GM20431 (cell line): ENCODE measurements around the gene KCNG1.

Source experiments
- in situ Hi-C: fragments of 300-500 bp; cut with MseI, MboI; formaldehyde crosslinking; loops from one replicate; pipeline ENCODE4 v1.15.0; 2020; ENCODE audit warnings: low sequenced_read_pairs; ENCODE audit not compliant: unreplicated experiment

The KCNG1 gene

DNA sequence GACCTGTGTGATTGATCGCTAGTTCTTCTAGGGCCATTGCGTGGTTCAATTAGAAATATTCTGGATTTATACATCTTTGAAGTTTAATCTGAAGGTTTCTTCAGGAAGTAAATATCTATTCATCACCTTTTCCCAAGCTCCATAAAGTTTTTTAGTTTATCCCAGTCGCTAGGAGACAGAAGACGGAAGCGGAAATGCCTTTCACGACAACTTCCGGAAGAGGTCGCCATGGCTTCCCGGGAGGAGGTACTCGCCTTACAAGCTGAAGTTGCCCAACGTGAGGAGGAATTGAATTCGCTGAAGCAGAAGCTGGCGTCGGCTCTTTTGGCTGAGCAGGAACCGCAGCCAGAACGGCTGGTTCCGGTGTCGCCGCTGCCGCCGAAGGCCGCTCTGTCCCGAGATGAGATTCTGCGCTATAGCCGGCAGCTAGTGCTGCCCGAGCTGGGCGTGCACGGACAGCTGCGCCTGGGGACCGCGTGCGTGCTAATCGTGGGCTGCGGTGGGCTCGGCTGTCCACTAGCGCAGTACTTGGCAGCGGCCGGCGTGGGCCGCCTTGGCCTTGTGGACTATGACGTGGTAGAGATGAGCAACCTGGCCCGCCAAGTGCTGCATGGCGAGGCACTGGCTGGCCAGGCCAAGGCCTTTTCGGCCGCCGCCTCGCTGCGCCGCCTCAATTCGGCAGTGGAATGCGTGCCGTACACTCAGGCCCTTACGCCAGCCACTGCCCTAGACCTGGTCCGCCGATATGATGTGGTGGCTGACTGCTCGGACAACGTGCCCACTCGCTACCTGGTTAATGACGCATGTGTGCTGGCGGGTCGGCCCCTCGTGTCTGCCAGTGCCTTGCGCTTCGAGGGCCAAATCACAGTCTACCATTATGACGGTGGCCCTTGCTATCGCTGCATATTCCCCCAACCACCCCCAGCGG, 64.0 kb downstream of the KCNG1 start, which contains the start of gene MOCS3:
TSS of gene MOCS3 (plus strand) at position 204 of the 928 bp plus-strand sequence. CDS start at position 229, 25 bp downstream.
- in situ Hi-C loops, result no loop called here

DNA sequence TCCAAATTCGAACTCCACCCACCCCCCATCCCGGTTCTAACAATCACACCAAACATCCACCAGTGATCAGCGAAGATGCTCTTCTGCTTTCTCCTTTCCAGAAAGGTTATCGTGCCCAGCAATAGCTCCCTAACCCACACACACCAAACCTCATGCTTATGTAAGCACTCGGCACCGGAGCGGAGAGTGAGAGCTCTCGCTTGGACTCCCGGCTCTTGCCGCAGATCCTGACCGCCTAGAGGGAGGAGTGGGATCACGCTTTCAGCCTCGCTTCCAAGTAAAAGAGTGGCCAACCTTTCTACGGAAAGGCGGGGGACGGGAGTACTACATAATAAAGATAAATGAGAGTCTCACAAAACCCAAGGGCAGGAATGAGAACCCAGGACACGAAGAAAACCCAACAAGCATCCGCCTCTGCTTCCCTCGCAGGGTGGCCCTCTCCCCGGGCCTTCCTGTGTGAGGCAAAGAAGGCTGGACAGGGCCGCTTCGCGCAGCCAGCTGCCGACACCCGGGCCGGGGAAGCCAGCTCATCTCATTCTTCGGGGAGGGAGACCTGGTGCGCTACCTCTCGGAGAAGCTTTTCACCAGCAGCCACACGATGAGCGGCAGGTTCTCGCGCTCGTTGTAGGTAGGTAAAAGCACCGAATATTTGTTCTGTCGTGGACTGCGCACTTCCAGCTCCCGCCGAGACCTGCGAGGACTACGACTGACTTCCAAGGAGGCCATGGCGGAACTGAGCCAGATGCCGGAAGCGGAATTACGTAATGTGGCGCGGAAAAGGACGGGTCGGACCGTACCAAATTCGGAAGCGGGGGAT, 64.9 kb downstream of the KCNG1 start, which contains the start of gene DPM1:
TSS of gene DPM1 (minus strand) at position 735 of the 817 bp plus-strand sequence. CDS start at position 726, 9 bp downstream.
- in situ Hi-C loops, result no loop called here

DNA sequence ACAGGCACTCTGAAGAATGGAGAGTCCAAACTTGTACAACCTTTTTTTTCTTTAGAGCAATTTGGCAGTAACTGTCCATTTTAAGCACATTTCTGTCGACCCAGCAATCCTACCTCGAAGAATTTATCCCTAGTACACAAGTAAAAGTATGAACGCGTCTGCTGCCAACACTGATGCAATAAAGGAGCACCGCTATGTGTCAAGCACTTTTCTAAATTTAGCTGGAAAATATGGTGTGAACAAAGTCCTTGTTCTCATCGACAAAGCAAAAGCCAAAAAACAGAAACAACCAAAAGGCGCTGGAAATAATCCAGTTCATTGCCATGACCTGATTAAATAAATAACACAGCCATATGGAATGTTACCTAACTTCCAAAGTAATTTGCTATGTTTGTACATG, 65.6 kb downstream of the KCNG1 start:
- in situ Hi-C loops, result no loop called here

DNA sequence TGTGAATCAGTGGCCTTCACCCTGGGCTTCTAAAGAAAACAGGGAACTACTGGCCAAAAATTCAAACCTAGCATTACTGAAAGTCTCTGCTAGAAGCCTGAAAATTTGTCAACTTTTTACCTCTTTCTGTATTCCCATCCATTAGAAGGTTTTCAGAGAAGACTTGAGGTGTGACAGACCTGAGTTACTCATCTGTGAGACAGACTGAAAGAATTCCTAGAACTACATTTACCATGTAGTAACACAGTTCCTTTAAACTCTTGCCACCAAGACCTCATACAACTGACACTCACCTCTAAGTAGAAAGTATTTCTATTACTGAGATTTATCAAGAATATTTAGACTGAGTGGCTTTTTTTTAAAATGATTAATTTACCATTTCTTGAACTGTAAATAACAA, 69.1 kb downstream of the KCNG1 start:
- in situ Hi-C loops, result no loop called here
